GM18508 (cell line): ENCODE results near the gene CCDC88A.
"Not testable (repeated sequence)": the region's sequence is repeated elsewhere in the genome, so short reads cannot be mapped to it uniquely, and the experiment has no call there.

Source experiments
- ATAC-seq: cut with Tn5 transposase; IDR thresholded peaks from one replicate; pipeline ENCODE4 v1.9.1; 2021; ENCODE audit warnings: moderate number of reproducible peaks; ENCODE audit not compliant: insufficient read depth, unreplicated experiment

The CCDC88A gene

DNA sequence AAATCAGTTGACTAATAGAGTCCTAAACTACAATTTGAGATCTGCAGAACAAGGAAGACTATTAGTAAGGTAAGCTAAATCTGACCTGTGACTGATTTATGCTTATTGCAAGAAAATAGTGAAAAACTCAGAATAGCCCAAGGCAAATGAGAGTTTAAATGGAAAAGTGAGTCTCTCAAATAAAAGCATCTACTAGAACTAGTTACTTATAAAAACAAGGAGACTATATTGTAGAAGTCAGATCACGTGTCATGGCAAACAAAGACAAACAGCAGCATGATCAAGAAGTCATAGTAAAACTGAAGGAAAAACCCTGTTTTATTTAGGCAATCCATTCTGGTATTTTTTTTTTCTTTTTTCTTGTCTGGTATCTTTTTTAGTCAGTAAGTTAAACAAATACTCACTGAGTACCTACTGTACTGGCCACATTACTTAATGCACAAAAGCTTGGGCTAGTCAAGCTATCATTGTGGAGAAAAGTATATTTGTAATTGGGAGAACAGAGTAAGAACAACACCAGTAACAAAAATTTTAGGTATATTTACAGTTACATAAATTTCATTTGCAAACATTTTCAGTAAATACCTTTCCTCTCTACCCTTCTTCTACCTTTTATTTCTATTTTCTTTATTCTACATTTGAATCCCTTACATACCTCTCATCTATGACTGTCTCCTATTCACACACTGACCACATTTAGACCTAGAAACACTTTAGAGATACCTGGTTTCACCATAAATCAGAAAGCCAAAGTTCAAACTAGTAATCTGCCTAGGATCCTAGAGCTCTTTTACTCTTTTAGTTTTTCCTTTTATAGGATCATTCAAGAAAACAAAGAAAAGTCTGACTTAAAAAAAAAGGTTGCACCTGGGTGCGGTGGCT lies 23.7 kb downstream of the CCDC88A start:
- ATAC-seq, result peak; percentile 65

DNA sequence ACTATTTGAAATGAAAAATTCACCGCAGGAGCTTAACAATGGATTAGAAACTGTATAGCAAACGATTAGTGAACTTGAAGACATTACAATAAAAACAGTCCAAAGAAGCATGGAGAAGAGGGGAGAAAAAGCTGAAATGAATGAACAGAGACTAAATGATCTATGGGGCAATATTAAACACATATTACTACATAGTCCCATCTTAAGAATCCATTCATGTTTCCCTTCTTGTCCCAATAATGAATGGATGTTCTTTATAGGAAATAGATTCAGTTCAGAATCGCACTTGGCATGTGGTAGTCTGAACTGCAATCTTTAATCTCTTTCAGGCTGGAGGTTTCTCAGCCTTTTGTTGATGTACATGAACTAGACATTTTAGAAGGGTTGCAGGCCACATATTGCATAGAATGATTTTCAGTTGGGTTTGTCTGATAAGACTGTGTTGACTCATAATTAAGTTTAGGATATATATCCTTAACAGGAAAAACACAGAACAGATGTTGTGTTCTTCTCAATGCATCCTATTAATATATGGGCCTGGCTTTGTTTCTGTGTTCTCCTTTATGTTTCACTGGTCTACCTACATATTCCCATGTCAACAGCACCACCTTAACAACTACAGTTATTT lies 27.9 kb downstream of the CCDC88A start:
- no peak for ATAC-seq

DNA sequence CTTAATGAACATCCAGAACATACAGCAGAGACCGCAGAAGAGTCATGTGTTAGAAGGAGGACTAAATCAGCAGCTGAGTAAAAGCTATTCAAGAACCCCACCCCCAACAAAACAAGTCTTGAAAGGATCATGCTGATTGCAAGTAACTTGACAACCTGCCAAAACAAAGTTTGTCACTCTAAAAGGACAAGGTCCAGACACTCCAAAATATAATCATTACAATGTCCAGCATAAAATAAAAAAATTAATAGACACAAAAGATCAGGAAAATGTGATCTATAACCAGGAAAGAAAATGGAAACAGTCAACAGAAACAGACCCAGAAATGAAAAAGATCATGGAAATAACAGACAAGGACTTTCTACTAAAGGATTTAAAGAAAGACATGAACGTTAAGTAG lies 28.5 kb downstream of the CCDC88A start:
- no peak for ATAC-seq

DNA sequence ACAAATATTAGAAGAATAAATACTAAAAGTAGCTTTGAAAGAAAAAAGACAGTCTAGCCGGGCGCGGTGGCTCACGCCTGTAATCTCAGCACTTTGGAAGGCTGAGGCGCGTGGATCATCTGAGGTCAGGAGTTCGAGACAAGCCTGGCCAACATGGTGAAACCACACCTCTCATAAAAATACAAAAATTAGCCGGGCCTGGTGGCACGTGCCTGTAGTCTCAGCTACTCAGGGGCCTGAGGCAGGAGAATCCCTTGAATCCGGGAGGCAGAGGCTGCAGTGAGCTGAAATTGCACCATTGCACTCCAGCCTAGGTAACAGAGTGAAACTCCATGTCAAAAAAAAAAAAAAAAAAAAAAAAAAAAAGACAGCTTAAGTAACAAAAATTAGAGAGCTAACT lies 34.1 kb downstream of the CCDC88A start:
- ATAC-seq, result not testable (repeated sequence)

DNA sequence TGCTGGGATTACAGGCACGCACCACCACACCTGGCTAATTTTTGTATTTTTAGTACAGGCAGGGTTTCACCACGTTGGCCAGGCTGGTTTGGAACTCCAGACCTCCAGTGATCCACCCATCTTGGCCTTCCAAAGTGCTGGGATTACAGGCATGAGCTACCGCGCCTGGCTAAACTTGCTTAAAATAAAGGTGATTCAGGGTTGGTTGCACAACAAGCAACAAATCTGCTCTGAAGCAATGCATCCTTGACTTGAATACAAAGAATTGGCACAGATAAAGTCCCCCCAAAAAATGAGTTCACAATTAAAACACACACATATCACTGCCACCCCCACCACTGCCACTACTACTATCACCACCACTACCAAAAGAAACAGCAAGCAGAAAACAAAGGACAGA lies 34.9 kb downstream of the CCDC88A start:
- no peak for ATAC-seq

DNA sequence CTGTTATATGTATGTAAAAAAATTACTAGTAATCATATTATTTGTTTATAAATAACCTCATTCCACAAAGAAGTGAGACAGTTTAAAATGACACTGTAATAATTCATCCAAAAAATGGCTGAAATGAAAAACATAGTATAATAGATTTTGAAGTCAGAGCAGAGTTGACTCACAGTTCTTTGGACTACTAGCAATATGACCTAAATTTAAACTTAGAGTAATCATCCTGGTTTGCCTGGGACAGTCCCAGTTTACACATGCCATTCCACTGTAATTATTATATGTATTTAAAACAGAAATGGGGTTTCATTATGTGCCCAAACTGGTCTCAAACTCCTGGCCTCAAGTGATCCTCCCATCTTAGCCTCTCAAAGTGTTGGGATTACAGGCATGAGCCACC lies 48.3 kb downstream of the CCDC88A start:
- no peak for ATAC-seq

DNA sequence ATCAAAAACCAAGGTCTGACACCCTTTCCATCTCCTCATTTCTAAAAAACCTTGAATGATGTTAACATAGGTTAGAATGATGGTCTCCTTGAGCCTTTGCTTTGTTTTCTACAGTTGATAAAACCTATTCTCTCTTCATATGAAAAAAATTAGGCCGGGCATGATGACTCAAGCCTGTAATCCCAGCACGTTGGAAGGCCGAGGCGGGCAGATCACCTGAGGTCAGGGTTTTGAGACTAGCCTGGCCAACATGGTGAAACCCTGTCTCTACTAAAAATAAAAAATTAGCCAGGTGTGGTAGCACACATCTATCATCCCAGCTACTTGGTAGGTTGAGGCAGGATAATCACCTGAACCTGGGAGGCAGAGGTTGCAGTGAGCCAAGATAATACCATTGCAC lies 49.4 kb downstream of the CCDC88A start:
- no peak for ATAC-seq

DNA sequence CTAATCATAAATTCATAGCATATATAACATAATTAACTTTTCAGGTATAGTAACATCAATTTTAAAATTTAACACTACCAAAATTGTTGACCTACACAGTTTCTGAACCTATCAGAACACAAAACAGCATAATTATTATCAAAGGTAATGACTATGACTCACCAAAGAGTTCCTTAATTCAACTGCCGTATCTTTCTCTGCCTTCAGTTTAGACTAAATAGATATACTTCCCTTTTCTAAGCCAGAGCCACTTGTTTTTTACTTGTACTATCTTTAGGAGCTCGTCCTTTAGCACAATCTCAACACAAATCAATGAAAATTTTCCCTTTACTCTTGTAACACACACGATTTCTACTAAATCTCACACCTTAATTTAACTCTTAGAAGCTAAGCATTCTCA lies 54.4 kb downstream of the CCDC88A start:
- no peak for ATAC-seq

DNA sequence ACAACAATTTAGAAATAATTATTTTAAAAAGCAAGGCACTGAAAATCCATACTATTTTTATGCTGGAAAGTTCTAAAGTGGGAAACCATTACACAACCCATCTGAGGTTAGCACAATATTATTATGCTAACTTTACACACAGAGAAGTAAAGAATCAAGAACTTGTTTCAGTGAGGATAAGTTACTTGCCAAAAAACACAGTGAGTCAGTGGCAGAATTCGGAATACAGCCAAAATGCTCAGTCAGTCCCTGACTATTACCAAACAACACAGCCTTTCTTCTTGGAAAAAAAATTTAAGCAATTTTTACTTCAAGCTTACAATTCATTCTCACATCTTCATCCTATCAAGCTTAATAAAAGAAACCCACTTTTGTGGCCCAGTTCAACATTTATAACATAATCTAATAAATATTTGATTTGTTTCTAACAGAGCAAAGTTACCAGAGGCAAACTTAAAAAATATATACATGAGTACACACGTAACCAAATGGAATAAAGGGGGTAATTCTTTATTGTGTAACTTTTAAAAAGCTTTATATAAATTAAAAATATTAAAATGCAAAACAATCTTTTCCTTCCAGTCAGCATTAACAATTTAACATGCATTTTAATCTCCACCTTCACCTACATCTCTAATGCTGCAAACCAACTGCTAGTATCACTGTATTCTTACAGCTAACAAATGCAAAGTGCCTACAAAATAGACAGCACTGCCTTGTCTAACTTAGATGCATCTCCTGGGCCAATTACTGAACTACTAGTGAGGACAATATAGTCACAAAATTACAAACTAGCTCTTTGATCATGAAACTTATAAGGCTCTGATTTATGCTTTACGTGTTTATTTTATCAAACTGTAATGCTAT lies 55.2 kb downstream of the CCDC88A start:
- ATAC-seq, result no peak

DNA sequence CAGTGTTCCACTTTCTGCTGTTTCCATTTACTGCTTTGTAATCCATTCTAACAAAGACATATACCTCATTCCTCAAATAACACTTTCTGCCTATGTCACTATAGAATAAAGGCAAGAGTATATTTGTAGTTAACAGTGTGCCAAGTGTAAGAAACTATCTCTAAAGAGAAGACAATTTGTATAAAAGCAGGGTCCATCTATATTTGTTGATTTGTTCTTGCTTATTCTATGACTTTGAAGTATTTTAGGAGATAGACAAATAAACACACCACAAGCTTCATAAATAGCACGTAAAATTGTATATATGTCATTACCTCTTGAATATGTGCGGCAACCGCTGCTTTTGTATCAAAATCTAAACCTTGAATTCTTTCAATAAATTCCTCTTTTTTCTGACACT lies 56.0 kb downstream of the CCDC88A start:
- no peak for ATAC-seq

DNA sequence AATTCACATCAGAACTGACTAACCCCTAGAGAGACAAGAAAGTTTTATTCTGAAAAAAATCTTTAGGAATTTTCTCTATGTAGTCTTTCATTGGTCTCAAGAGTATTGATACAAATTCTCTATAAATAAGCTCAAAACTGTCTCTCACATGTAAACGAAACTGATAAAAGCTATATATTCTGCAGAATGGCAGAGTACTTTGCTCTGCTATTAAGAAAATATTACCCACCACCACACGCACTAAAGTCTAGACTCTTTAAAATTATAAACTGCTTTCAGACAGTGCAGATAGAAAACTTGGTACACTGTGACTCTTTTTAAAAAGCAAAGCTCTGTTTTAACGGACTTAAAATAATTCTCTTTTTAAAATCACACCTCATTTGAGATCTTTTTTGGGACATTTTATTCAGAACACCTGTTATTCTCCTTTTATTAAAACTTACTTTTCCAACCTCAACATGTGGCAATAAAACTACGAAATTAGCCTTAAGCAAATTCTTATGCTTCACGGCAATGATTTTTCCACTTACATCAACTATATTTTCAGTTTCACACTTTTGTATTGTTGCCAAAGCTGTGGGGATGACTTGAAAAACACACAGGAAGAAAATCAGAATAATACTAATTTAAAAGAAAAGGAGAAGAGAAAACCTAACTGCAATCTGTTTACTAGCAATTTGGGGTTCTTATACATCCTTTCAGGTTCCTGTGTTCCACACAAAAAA lies 58.0 kb downstream of the CCDC88A start:
- no peak for ATAC-seq

DNA sequence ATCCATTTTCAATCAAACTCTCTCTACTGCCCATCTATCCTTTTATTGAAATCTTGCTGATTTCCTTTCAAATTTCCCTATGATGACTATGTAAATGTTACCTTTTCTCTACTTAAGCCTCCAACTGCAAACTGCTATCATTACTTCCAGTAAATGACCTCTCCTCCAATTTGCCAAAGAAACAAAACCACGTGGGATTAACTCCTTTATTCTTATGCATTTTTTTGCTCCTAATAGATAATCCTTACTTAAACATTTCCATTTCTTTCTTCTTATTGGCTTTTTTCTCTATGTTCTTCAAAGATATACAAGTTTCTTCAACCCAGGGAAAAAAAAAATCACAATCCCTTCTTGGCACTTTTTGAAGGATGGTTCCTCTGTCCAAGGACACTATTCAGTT lies 61.2 kb downstream of the CCDC88A start:
- ATAC-seq, result no peak

DNA sequence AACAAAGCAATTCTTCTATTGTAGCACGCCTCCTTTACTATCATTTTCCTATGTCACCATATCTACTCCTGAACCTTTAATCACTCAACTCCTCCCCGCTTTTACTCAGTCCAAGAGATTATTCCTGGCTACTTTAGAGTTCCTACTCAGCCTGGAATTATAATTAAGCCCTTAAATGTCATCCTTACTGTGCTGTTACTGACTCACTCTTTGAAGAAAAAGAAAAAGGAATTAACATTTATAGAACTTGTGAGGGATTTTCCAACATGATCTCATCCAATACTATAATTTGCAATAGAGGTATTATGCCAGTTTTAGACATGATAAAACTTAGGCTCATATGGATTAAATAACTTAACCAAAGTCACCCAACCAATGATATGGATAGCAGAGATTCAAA lies 61.7 kb downstream of the CCDC88A start:
- ATAC-seq, result no peak

DNA sequence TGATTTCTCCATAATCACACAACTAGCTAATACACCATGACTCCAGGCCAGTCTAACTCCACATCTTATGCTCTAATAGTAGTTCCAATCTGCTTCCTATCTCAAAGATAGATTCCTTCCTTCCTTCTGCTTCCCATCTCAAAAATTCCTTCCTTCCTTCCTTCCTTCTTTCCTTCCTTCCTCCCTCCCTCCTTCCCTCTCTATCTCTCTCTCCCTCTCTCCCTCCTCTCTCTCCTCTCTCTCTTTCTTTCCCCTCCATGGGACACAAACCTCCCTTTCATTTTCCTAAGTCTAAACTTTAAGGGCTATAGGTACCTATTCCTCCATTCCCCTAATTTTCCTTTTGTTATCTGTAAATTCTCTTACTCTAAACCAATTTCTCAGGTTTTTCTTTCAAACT lies 62.5 kb downstream of the CCDC88A start:
- no peak for ATAC-seq

DNA sequence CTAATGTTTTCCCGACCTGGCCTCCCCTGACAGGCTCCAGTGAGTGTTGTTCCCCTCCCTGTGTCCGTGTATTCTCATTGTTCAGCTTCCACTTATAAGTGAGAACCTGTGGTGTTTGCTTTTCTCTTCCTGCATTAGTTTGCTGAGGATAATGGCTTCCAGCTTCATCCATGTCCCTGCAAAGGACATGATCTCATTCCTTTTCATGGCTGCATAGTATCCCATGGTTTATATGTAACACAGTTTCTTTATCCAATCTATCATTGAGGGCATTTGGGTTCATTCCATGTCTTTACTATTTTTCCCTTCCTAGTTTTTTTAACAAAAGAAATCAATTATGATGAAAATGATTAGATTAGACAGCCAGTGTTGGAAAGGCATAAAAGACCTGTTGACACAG lies 63.5 kb downstream of the CCDC88A start:
- not testable (repeated sequence) for ATAC-seq

DNA sequence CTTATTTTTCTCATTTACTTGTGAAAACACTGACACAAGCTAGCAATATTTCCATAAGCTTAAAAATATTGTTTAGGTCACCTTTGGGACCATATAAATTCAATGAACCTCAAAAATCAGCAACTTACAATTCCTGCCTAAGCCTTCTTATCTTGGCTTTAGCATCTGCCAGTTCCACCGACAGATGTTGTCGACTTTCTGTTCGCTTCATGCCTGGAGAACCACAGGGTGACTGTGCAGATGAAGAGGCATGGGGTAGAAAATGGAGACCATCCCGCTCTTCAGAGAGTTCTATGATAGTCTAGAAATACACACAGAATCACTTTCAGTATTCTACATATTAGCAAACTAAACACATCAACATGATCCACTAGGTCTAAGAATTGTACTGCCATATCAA lies 64.2 kb downstream of the CCDC88A start:
- ATAC-seq, result no peak

DNA sequence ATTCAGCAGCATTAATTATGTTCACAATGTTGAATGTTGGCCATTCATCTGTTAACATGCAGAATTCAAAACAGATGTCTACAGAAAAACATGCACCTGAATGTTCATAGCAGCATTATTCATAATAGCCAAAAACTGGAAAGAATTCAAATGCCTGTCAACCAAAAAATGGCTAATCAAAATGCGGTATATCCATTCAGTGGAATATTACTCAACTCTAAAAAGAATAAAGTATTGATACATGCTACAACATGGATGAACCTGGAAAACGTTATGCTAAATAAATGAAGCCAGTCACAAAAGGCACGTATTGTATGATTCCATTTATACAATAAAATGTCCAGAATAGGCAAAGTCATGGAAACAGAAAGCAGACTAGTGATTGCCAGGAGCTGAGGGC lies 68.0 kb downstream of the CCDC88A start:
- no peak for ATAC-seq

DNA sequence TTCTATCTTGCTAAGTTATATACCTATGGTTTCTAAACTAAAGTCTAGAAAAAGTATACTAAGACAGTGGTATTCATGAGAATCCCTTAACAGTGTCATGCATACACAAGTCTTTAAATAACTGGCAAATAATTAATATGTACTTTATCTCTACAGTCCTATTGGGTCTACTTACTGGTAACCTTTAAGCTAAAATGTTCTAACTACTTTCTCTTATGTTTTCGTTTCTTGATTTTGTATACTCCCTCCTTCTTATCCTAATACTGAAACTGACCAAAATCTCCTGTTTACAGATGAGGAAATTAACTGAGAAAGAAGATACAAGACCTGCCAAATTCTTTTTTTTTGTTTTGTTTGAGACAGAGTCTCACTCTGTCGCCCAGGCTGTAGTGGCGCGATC lies 74.6 kb downstream of the CCDC88A start:
- no peak for ATAC-seq

DNA sequence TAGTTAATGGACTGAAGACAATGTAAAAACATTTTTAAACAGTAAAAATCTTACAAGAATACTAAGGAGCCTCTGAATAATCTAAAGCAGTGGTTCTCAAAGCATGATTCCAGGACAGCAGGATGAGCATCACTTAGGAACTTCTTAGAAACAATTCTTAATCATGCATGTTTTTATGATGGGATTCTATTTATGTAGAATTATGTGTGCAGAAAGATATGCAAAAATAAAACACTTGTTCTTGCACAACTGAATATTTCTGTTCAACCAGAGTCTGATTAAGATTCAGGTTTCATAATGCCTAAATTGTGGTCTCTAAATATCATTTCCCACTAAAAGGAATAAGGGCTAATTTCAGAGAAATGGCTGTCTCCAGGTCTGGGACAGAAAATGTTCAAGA lies 81.4 kb downstream of the CCDC88A start:
- ATAC-seq, result no peak

DNA sequence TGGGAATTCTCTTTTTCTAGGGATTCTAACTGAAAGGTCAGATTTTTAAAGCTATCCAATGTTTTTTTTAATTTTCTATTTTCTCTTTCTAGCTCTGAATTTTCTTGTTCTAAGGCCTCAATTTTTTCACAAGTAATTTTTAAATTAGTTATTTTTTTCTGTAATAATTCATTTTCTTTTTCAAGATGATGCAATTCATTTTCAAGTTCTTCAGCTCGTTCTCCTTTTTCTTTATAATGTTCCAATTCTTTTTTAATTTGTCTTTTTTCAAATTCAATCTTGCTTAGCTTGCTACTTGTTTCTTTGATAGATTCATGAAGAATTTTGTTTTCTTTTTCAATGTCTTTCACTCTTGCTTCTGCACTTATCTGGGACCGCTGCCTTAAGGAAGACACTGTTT lies 84.9 kb downstream of the CCDC88A start:
- ATAC-seq, result no peak
